ENCODE results near the gene TTC39B.

DNA sequence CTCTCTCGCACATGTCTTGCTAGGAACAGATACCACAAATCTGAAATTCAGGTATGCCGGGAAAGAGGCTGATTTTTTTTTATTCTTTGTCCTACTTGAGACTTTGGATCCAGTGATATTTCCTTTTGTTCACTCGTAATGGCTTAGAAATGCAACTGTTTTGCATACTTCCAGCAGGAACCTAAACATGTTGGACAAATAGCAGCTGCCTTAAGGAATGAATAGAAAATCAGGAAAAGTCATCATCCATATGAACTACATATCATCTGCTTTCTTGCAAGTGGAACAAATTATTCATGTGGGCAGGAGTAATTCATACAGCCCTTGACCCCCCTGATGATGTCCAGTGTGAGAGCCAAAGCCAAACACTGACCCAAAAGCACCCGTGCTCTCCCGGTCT lies 17.4 kb downstream of the TTC39B start:
- TF ChIP-seq POLR2A (IDR thresholded peaks at IDR 0.05; ENCODE audit: borderline replicate concordance, extremely low read depth, insufficient read depth, insufficient read length) (no peak), SP1 (IDR thresholded peaks at IDR 0.05; ENCODE audit: low read depth) (no peak), POLR2AphosphoS5 (IDR thresholded peaks at IDR 0.05; ENCODE audit: low read depth, low read length) (no peak), SRF (IDR thresholded peaks at IDR 0.05; ENCODE audit: low read depth) (no peak), EZH2phosphoT487 (IDR thresholded peaks at IDR 0.05; ENCODE audit: borderline replicate concordance) (no peak), CBX3 (IDR thresholded peaks at IDR 0.05; ENCODE audit: low read depth) (no peak), JUND (IDR thresholded peaks at IDR 0.05) (no peak), SIN3A (IDR thresholded peaks at IDR 0.05; ENCODE audit: low read depth) (no peak), ZNF274 (IDR thresholded peaks at IDR 0.05; ENCODE audit: low read depth, low read length) (no peak)
- TF ChIP-seq, protein P1, sequence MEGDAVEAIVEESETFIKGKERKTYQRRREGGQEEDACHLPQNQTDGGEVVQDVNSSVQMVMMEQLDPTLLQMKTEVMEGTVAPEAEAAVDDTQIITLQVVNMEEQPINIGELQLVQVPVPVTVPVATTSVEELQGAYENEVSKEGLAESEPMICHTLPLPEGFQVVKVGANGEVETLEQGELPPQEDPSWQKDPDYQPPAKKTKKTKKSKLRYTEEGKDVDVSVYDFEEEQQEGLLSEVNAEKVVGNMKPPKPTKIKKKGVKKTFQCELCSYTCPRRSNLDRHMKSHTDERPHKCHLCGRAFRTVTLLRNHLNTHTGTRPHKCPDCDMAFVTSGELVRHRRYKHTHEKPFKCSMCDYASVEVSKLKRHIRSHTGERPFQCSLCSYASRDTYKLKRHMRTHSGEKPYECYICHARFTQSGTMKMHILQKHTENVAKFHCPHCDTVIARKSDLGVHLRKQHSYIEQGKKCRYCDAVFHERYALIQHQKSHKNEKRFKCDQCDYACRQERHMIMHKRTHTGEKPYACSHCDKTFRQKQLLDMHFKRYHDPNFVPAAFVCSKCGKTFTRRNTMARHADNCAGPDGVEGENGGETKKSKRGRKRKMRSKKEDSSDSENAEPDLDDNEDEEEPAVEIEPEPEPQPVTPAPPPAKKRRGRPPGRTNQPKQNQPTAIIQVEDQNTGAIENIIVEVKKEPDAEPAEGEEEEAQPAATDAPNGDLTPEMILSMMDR (IDR thresholded peaks at IDR 0.05 in 2 of 3, conservative IDR thresholded peaks at IDR 0.05 in 1 of 3; ENCODE audit: borderline replicate concordance in 1 of 3, insufficient read depth in 1 of 3, low read depth in 2 of 3, low read length in 2 of 3) = no peak
- TF ChIP-seq, protein P2, sequence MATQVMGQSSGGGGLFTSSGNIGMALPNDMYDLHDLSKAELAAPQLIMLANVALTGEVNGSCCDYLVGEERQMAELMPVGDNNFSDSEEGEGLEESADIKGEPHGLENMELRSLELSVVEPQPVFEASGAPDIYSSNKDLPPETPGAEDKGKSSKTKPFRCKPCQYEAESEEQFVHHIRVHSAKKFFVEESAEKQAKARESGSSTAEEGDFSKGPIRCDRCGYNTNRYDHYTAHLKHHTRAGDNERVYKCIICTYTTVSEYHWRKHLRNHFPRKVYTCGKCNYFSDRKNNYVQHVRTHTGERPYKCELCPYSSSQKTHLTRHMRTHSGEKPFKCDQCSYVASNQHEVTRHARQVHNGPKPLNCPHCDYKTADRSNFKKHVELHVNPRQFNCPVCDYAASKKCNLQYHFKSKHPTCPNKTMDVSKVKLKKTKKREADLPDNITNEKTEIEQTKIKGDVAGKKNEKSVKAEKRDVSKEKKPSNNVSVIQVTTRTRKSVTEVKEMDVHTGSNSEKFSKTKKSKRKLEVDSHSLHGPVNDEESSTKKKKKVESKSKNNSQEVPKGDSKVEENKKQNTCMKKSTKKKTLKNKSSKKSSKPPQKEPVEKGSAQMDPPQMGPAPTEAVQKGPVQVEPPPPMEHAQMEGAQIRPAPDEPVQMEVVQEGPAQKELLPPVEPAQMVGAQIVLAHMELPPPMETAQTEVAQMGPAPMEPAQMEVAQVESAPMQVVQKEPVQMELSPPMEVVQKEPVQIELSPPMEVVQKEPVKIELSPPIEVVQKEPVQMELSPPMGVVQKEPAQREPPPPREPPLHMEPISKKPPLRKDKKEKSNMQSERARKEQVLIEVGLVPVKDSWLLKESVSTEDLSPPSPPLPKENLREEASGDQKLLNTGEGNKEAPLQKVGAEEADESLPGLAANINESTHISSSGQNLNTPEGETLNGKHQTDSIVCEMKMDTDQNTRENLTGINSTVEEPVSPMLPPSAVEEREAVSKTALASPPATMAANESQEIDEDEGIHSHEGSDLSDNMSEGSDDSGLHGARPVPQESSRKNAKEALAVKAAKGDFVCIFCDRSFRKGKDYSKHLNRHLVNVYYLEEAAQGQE (IDR thresholded peaks at IDR 0.05; ENCODE audit: low read depth) = no peak
